ENCODE data around the gene DYRK1A.

The DYRK1A gene

GRCh38 chr21:37398697-37399096 is 32.1 kb downstream of the DYRK1A start:
- H3K9me3 Mint-ChIP-seq = peaks cover 11% of the 10 kb centered on the region
- H3K36me3 Mint-ChIP-seq (ENCODE audit: insufficient read depth) = peaks cover 13% of the 10 kb centered on the region
- H3K4me3 Mint-ChIP-seq = peak overlapping the region; percentile 63
- DNase-seq (ENCODE audit: low spot score in 2 of 2) (no peak), ATAC-seq (replicated peaks; ENCODE audit: extremely low read depth, poor library complexity, severe bottlenecking) (no peak)
- peak overlapping the region; percentile 70 for H3K27ac Mint-ChIP-seq (ENCODE audit: low read depth)
- no peaks in the 10 kb centered on the region for H3K27me3 Mint-ChIP-seq
- H3K4me1 Mint-ChIP-seq = peaks cover 85% of the 10 kb centered on the region

- Mint-ChIP-seq H3K27me3 (no peaks in the 10 kb centered on the region), H3K4me3 (peak overlapping the region; percentile 41), H3K4me1 (peaks cover 90% of the 10 kb centered on the region), H3K9me3 (peaks cover 11% of the 10 kb centered on the region), H3K27ac (ENCODE audit: low read depth) (peak overlapping the region; percentile 70), H3K36me3 (ENCODE audit: insufficient read depth) (peaks cover 8% of the 10 kb centered on the region)
- DNase-seq (ENCODE audit: low spot score in 2 of 2) (no peak), ATAC-seq (replicated peaks; ENCODE audit: extremely low read depth, poor library complexity, severe bottlenecking) (no peak)
Measured at GRCh38 chr21:37402251-37402867, 35.8 kb downstream of the DYRK1A start.

GRCh38 chr21:37405629-37406028 is 39.1 kb downstream of the DYRK1A start:
- Mint-ChIP-seq H3K27me3 (no peaks in the 10 kb centered on the region), H3K9me3 (peaks cover 11% of the 10 kb centered on the region), H3K4me3 (peak overlapping the region; percentile 10), H3K36me3 (ENCODE audit: insufficient read depth) (peaks cover 10% of the 10 kb centered on the region), H3K27ac (ENCODE audit: low read depth) (no peak overlapping the region), H3K4me1 (peaks cover 85% of the 10 kb centered on the region)
- ATAC-seq (replicated peaks; ENCODE audit: extremely low read depth, poor library complexity, severe bottlenecking) = peak; percentile 24
- DNase-seq (ENCODE audit: low spot score in 2 of 2) = no peak

GRCh38 chr21:37407719-37408420 is 41.3 kb downstream of the DYRK1A start:
- Mint-ChIP-seq H3K4me1 (peaks cover 89% of the 10 kb centered on the region), H3K27me3 (no peaks in the 10 kb centered on the region), H3K36me3 (ENCODE audit: insufficient read depth) (peaks cover 13% of the 10 kb centered on the region), H3K27ac (ENCODE audit: low read depth) (peak overlapping the region; percentile 54), H3K4me3 (peak overlapping the region; percentile 43), H3K9me3 (peaks cover under 1% of the 10 kb centered on the region)
- ATAC-seq (replicated peaks; ENCODE audit: extremely low read depth, poor library complexity, severe bottlenecking) = no peak
- DNase-seq (ENCODE audit: low spot score in 2 of 2) = no peak

- H3K36me3 Mint-ChIP-seq (ENCODE audit: insufficient read depth) = peaks cover 12% of the 10 kb centered on the region
- H3K27ac Mint-ChIP-seq (ENCODE audit: low read depth) = peak overlapping the region; percentile 54
- no peak for ATAC-seq (replicated peaks; ENCODE audit: extremely low read depth, poor library complexity, severe bottlenecking)
- peaks cover 89% of the 10 kb centered on the region for H3K4me1 Mint-ChIP-seq
- DNase-seq (ENCODE audit: low spot score in 2 of 2) = no peak
- H3K9me3 Mint-ChIP-seq = no peaks in the 10 kb centered on the region
- no peaks in the 10 kb centered on the region for H3K27me3 Mint-ChIP-seq
- peak overlapping the region; percentile 31 for H3K4me3 Mint-ChIP-seq
Measured at GRCh38 chr21:37408464-37409193, 42.1 kb downstream of the DYRK1A start.

GRCh38 chr21:37410639-37411038 is 44.1 kb downstream of the DYRK1A start:
- Mint-ChIP-seq H3K4me3 (no peak overlapping the region), H3K27ac (ENCODE audit: low read depth) (peak overlapping the region; percentile 26), H3K9me3 (no peaks in the 10 kb centered on the region), H3K36me3 (ENCODE audit: insufficient read depth) (peaks cover 7% of the 10 kb centered on the region), H3K27me3 (no peaks in the 10 kb centered on the region), H3K4me1 (peaks cover 89% of the 10 kb centered on the region)
- ATAC-seq (replicated peaks; ENCODE audit: extremely low read depth, poor library complexity, severe bottlenecking) = no peak
- no peak for DNase-seq (ENCODE audit: low spot score in 2 of 2)

GRCh38 chr21:37412603-37413360 is 46.2 kb downstream of the DYRK1A start:
- peaks cover 74% of the 10 kb centered on the region for H3K4me1 Mint-ChIP-seq
- no peak for ATAC-seq (replicated peaks; ENCODE audit: extremely low read depth, poor library complexity, severe bottlenecking)
- peaks cover 14% of the 10 kb centered on the region for H3K36me3 Mint-ChIP-seq (ENCODE audit: insufficient read depth)
- H3K27ac Mint-ChIP-seq (ENCODE audit: low read depth) = peak overlapping the region; percentile 19
- DNase-seq (ENCODE audit: low spot score in 2 of 2) = no peak
- no peaks in the 10 kb centered on the region for H3K27me3 Mint-ChIP-seq
- no peaks in the 10 kb centered on the region for H3K9me3 Mint-ChIP-seq
- peak overlapping the region; percentile 1 for H3K4me3 Mint-ChIP-seq

- no peak for DNase-seq (ENCODE audit: low spot score in 2 of 2)
- H3K9me3 Mint-ChIP-seq = no peaks in the 10 kb centered on the region
- no peaks in the 10 kb centered on the region for H3K27me3 Mint-ChIP-seq
- ATAC-seq (replicated peaks; ENCODE audit: extremely low read depth, poor library complexity, severe bottlenecking) = no peak
- no peak overlapping the region for H3K4me3 Mint-ChIP-seq
- peaks cover 70% of the 10 kb centered on the region for H3K4me1 Mint-ChIP-seq
- peaks cover 14% of the 10 kb centered on the region for H3K36me3 Mint-ChIP-seq (ENCODE audit: insufficient read depth)
- peak overlapping the region; percentile 32 for H3K27ac Mint-ChIP-seq (ENCODE audit: low read depth)
Measured at GRCh38 chr21:37413553-37414291, 47.1 kb downstream of the DYRK1A start.

GRCh38 chr21:37414292-37415253 is 48.0 kb downstream of the DYRK1A start:
- DNase-seq (ENCODE audit: low spot score in 2 of 2) = no peak
- no peaks in the 10 kb centered on the region for H3K27me3 Mint-ChIP-seq
- H3K27ac Mint-ChIP-seq (ENCODE audit: low read depth) = peak overlapping the region; percentile 47
- H3K4me3 Mint-ChIP-seq = no peak overlapping the region
- H3K36me3 Mint-ChIP-seq (ENCODE audit: insufficient read depth) = peaks cover 17% of the 10 kb centered on the region
- peaks cover 73% of the 10 kb centered on the region for H3K4me1 Mint-ChIP-seq
- no peaks in the 10 kb centered on the region for H3K9me3 Mint-ChIP-seq
- no peak for ATAC-seq (replicated peaks; ENCODE audit: extremely low read depth, poor library complexity, severe bottlenecking)

- H3K27me3 Mint-ChIP-seq = no peaks in the 10 kb centered on the region
- peak overlapping the region; percentile 47 for H3K27ac Mint-ChIP-seq (ENCODE audit: low read depth)
- peaks cover 18% of the 10 kb centered on the region for H3K36me3 Mint-ChIP-seq (ENCODE audit: insufficient read depth)
- peaks cover 73% of the 10 kb centered on the region for H3K4me1 Mint-ChIP-seq
- DNase-seq (ENCODE audit: low spot score in 2 of 2) (no peak), ATAC-seq (replicated peaks; ENCODE audit: extremely low read depth, poor library complexity, severe bottlenecking) (peak; percentile 23)
- H3K9me3 Mint-ChIP-seq = no peaks in the 10 kb centered on the region
- peak overlapping the region; percentile 17 for H3K4me3 Mint-ChIP-seq
Measured at GRCh38 chr21:37415939-37416338, 49.4 kb downstream of the DYRK1A start.

- DNase-seq (ENCODE audit: low spot score in 2 of 2) = no peak
- H3K4me3 Mint-ChIP-seq = no peak overlapping the region
- H3K9me3 Mint-ChIP-seq = no peaks in the 10 kb centered on the region
- H3K27me3 Mint-ChIP-seq = no peaks in the 10 kb centered on the region
- H3K27ac Mint-ChIP-seq (ENCODE audit: low read depth) = no peak overlapping the region
- H3K4me1 Mint-ChIP-seq = peaks cover 65% of the 10 kb centered on the region
- no peak for ATAC-seq (replicated peaks; ENCODE audit: extremely low read depth, poor library complexity, severe bottlenecking)
- H3K36me3 Mint-ChIP-seq (ENCODE audit: insufficient read depth) = peaks cover 25% of the 10 kb centered on the region
Measured at GRCh38 chr21:37416914-37417313, 50.3 kb downstream of the DYRK1A start.
